HG03469 (cell line): ENCODE measurements around the gene MANF.
A peak's percentile ranks its signal among the peaks of the same experiment; 100 is the strongest.
"Not testable (repeated sequence)": the region's sequence is repeated elsewhere in the genome, so short reads cannot be mapped to it uniquely, and the experiment has no call there.

Experiments
- ATAC-seq: cut with Tn5 transposase; IDR thresholded peaks from one replicate; pipeline ENCODE4 v1.9.1; 2021; ENCODE audit warnings: mild to moderate bottlenecking, moderate library complexity, moderate number of reproducible peaks; ENCODE audit not compliant: unreplicated experiment

The MANF gene

DNA sequence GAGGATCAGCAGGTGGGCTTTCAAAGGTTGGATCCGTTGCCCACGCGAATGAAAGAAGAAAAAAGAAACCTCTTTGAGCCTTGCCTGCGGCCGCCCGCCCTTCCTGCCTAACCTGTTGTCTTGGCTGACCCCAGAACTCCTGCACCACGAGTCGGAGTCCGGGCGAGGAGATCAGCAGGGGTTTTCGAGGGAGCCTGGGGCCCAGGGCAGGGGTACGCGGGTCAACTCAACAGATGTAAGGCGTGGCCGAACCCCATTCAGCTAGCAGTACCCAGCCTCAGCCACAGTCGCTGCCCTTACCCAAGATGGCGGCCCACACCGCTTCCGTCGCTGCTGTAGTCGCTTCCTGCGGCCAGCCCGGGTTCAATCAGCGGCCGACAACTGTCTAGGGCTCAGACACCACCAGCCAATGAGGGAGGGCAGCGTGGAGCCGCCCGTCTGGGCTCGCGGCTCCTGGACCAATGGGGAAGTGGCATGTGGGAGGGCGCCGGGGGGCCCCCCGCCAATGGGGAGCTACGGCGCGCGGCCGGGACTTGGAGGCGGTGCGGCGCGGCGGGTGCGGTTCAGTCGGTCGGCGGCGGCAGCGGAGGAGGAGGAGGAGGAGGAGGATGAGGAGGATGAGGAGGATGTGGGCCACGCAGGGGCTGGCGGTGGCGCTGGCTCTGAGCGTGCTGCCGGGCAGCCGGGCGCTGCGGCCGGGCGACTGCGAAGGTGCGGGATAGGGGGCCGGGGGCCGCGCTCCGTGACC is at the start of gene MANF:
MANF (plus strand) TSS at position 566 of the 748 bp plus-strand sequence; CDS start at position 618, 52 bp downstream.
- ATAC-seq, result peak; percentile 85

DNA sequence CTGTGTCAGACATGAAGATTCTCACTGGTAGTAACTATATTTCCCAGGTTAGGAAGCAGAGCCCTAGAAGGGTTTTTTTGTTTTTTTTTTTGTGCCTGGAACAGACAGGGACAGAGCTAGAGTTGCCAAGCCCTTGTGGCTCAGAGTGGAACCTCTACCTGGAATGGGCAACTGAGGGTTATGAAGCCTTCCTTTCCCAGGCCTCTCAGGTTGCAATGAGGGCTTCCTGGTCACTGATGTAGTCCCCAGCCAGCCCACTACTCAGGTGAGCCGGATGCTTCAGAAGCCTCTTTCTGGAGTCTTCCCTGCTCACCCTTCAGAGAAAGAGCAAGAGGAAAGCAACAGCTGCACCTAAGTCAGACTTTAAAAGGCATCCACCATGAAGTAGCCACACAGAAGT is 48.8 kb upstream of the MANF start:
- no peak for ATAC-seq

DNA sequence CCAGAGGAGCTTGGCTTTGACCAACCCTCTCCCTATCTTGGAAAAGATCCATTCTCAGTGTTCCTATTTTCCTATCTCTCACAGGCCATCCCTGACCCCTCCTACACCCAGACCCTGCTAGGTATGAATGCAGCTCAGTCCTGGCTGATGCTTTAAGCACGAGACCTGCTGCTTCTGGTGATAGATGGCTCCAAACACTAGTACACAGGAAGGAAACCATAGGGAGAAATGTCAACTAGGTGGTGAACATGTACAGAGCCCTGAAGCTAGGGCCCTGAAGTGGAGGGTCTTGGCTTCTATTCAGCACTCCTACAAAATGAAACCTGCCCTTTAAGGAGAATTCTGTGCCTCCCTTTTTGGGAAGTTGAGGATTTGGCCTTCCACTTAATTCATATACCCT is 47.4 kb upstream of the MANF start:
- no peak for ATAC-seq

DNA sequence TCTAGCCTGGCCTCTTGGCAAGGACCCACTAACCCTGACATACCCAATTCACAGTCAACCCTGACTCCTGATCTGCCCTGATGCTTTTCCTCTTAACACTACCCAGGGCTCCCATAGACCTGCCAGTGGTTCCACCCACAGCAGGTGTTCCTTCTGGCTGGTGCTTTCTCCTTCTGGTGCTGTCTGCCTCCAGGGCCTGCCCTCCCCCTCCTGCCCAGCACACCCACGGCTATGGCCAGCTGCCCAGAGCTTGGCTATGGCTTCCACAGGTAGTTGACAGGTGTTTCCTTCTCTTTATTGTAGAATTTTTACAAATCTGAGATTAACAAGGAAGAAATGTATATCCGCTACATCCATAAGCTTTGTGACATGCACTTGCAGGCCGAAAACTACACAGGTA is 46.5 kb upstream of the MANF start:
- no peak for ATAC-seq

DNA sequence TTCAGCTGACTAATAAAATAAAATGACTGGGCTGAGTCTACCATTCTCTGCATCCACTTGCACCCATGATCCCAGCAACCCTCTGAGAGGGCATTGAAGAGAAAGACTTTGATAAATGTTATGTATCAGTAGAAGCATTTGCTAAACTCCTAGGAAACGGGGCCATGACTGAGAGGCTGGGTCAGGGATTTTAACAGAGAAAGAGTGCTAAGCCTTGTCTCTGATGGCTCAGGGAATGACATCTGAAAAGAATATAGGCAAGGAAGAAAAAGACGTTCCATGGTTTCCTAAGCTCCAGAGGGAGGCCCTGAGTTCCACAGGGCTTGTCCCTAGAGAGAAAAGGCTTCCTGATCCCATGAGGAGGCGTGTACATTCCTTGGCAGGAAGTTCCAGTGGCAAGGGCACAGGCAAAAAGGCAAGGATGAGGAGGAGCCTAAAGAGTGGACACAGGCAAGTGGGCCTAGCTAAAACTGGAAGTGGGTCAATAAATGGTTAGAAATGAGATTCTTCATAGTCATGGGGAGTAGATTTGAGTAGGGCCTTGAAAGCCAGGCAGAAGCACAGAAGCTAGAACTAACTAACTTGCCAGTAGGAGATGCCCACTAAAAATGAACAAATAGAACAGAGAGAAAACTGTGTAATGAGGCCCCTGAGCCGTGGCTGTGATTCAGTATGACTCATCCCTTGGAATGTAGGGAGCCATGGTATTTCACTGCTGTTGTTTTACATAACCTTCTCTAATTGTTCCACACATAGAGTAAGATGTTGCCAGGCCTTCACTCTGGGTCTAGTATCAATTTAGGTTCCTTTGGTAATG is 44.9 kb upstream of the MANF start:
- ATAC-seq, result no peak

DNA sequence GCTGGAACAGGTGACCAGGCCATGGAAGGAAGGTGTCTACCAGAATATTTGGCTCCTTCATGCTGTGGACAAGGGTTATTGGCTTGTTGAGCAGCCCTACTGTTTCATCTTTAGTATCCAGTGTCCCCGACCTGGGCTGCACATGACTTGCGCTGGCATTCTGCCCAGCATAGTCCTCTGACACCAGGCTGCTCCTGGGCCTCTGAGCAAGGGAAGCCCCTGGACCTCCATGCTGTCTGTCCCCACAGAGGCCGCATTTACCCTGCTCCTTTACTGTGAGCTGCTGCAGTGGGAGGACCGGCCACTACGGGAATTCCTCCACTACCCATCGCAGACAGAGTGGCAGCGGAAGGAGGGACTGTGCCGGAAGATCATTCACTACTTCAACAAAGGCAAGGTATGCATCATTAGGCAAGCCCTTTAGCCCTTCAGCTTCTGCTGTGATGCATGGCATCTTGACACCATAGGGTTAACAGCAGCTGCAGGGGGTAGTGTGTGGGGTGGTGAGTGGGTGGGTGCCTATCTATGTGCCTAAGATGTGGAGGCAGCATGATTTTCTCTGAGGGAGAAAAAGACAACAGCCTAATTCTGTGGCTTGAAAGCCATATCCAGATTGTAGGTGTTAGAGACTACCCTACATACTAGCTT is 44.0 kb upstream of the MANF start:
- ATAC-seq, result no peak

DNA sequence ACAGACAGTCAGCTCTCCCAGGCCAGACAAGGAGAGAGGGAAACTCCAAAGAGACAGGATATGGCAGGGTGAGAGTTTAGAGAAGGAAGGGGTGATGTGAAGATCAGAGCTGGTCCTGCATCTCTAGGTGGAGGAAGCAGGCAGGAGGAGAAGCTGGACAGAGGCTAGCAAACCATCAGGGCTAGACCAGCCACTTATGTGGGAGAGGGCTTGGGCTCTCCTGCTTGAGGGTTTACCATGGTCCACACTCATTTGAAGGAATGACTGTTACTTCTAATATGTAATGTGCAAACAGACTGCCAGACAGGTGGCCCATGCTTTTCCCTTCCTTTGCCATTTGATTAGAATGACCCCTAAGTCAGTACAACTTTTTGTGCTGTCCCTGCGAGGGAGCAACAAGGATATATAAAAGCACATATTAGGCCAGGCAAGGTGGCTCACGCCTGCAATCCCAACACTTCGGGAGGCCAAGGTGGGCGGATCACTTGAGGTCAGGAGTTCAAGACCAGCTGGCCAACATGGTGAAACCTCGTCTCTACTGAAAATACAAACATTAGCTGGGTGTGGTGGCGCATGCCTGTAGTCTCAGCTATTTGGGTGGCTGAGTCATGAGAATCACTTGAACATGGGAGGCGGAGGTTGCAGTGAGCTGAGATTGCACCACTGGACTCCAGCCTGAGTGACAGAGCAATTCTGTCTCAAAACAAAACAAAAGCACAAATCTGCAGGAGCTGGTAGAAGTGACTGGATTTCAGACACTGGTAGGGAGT is 41.0 kb upstream of the MANF start:
- no peak for ATAC-seq

DNA sequence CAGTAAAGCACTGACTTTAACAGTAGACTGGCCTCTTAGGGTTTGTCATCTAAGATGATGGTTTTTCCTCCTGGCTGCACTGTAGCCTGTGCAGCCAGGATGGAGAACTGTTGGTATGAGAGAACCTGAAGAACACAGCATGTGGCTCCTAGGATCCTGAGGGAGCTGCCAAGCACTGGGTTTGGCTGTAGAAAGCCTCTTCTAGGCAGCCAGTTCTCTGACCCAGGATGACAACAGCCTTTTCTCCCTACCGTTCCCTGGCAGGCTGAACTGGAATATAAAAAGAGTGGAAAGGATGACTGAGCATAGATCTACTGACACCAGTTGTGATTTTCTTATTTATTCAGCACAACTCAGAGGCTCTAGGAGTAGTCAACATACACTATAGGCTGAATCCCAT is 34.3 kb upstream of the MANF start:
- no peak for ATAC-seq

DNA sequence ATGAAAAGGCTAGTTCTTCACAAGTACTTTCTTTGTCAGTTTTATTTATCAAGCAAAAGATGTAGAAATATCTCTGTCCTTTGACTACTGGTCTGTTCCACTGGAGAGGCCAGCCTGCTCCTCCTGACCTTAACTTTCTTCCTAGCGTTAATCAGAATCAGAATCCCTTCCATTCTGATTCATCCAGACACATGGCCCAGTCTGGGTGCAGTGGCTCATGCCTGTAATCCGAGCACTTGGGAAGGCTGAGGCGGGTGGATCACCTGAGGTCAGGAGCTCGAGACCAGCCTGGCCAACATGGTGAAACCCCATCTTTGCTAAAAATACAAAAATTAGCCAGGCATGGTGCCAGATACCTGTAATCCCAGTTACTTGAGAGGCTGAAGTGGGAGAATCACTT is 32.0 kb upstream of the MANF start:
- ATAC-seq, result no peak

DNA sequence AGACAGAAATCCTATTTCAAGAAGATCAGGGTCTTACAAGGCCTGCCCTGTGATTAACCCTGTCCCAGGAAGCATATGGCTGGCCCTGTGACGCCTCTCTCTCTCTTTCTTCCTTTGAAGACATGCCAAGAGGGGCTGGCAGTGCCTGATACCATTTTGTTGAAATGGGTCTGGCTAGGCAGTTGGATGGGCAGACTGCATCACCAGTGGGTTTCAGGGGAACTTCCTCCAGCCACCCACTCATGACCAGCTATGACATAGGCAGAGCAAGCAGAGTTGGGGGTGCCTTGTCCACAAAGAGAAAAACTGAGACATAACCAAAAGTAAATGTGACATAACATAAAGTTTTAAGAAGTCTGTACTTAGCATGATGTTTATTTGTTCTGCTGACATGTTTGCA is 31.4 kb upstream of the MANF start:
- ATAC-seq, result no peak

DNA sequence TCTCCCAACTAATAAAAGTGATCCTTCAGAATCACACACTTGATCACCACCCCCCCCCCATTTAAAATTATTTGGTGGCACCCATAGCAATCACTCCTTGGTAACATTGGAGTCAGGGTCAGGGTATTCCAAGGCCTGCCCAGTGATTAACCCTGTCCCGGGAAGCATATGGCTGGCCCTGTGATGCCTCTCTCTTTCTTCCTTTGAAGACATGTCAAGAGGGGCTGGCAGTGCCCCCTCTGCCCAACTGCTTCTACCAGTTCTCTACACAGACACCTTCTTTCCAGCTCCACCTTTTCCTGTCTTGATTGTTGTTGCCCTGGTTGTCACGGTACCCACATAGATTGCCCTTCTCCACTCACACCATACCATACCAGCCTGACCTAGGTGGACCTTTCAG is 30.9 kb upstream of the MANF start:
- no peak for ATAC-seq

DNA sequence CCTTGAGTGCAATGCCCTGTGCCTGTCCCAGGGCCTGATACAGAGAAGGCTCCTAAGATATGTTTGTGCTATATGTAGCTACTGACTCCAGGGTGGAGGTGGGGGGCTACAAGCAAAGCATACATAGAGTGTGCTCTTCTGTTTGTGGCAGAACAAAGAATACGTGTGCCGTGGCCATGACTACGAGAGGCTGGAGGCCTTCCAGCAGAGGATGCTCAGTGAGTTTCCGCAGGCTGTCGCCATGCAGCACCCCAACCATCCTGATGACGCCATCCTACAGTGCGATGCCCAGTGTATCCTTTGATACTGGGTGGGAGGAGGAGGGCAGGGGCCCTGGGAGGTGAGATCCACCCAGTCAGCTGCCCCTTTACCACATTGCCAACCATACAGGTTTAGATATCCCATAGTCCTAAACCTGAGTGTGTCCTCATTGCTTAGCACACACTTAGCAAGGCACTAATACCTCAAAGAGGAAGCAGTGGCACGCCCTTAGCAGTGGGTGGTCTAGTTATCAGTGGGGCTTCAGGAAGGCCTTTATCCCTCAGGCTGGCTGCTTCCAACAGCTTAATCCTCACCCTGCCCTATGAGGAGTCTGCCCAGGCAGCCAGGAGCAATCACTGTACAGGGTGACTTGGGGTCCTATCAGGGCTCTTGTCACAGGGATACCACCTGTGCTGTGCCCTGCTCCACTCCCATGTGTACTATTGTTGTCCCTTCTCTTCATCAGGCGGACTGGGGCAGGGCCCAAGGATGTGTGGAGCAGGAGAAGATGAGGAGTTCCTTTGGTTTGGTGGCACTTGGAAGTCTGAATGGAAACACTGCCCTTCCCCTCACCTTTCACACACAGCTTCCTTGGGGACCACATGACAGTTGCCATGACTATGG is 30.1 kb upstream of the MANF start:
- ATAC-seq, result no peak

DNA sequence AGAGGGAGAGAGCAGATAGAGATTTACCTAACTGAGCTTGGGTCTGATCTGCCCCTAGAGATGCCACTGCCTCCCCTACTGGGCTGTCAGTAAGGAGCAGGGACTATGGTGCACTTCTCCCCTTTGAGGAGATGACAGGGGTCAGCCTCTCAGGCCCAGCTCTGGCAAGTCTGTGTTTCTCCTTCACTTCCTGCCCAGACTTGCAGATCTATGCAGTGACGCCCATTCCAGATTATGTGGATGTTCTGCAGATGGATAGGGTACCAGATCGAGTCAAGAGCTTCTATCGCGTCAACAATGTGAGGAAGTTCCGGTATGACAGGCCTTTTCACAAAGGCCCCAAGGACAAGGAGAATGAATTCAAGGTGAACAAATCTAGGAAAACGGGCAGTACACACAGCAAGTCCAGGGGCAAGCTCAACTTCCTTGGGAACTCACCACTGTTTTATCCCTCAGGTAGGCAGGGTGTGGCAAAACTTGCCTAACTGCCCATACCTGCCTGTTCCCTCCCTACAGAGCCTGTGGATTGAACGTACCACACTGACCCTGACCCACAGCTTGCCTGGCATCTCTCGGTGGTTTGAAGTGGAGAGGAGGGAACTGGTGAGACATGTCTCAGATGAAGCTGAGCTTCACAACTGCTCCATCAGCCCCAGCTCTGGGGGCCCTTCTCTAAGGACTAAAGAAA is 29.1 kb upstream of the MANF start:
- no peak for ATAC-seq

DNA sequence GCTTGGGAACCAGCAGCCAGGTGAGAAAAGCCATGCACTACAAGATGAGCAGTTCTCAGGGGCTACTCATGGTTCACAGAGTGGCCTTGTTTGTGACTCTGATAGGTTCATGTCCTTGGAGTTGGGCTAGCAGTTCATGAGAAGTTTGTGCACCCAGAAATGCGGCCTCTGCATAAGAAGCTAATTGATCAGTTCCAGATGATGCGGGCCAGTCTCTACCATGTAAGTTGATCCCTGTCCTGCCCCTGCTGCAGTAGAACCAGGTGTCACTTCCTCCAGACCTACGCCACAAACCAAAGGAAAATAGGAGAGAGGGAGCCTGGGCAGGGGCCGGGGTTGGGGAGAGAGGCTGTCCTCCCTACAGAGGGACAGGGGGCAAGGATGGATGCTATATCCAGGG is 27.2 kb upstream of the MANF start:
- ATAC-seq, result no peak

DNA sequence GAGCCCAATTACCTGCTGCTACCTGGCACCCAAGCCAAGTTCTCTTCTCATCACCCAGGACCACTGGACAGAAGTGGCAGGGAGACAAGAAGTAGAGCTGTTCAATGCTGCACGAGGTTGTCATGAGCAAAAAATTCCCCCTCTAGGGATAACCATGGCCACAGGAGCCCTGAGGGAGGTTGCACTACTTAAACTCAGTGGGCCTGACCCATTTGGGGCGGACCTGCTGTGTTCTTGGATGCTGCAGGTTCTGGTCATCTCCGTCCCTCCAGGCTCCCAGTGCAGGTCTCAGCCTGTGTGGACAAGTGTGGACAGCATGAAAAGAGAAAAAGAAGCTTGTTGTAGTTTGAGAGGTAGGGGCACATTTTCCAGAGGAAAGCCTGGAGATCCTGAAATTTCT is 26.1 kb upstream of the MANF start:
- no peak for ATAC-seq

DNA sequence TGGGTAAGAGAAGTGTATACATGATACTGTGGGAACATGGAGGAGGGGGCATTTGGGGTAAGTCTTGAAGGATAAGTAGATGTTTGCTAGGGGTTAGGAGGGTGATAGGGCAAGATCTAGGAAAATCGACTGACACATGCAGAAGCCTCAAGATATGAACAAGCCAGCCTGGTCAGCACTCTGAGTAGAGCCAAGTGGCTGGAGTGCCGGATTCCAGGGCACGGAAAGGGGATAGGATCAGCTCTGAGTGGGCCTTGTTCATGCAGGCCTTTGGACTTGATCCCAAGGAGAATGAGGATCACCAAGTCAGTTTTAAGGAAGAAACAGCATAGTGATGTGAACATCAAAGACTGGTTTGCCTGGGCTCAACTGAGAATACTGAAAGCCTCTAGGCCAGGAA is 24.3 kb upstream of the MANF start:
- no peak for ATAC-seq

DNA sequence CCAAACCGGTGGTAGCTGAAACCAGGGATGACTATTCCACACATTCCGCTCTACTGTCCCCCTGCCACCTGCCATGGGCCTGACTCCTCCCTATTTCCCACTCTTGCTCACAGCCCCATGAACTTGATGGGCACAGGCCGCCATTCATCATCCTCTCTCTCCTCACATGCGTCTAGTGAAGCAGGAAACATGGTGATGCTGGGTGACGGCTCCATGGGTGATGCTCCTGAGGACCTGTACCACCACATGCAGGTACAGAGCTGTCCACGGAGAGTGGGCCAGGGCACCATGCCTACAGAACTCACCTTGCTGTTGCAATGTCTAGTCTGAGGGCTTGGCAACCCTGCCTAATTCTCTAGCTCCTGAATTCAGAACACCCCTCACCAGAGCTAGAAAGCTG is 23.3 kb upstream of the MANF start:
- ATAC-seq, result no peak

DNA sequence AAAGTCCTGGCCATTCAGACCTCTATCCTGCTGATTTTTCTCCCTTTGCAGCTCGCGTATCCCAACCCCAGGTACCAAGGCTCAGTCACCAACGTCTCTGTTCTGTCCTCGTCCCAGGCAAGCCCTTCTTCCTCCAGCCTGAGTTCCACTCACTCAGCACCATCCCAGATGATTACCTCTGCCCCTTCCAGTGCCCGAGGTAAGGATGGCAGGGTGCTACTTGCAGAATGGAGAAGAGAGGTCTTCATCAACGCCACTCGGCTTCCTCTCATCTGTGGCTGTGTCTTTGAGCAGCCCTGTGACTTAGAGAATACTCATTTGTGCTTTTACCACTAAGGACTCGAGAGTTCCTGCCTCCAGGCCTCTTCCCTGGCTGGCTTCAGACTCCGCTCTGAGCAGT is 22.6 kb upstream of the MANF start:
- no peak for ATAC-seq

DNA sequence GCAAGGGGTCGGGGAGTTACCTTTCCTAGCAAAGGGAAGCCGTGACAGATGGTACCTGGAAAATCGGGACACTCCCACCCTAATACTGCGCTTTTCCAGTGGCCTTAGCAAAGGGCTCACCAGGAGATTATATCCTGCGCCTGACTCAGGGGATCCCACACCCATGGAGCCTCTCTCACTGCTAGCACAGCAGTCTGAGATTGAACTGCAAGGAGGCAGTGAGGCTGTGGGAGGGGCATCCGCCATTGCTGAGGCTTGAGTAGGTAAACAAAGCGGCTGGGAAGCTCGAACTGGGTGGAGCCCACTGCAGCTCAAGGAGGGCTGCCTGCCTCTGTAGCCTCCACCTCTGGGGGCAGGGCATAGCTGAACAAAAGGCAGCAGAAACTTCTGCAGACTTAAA is 16.8 kb upstream of the MANF start:
- not testable (repeated sequence) for ATAC-seq
